Prostate gland (tissue), 2 donors: Measurements from ENCODE around the gene CEPT1.

Experiments
- POLR2A ChIP-seq: fragments of 450-650 bp; IDR thresholded peaks from one replicate; pipeline ENCODE4 v1.6.1; 2016; ENCODE audit warnings: antibody characterized with exemption, mild to moderate bottlenecking
- POLR2AphosphoS5 ChIP-seq: sonication (generic); formaldehyde crosslinking; IDR thresholded peaks from one replicate; pipeline ENCODE4 v1.6.1; 2017; ENCODE audit warnings: antibody characterized with exemption
- TF ChIP-seq, protein P1 (sequence below), 4 experiments: fragments of 200-600 bp in 2 of 4; fragments of 450-650 bp in 2 of 4; sonication (generic) in 2 of 4; IDR thresholded peaks; 1 replicate in 3 of 4; 2 replicates in 1 of 4; pipeline ENCODE4 v1.5.1; 2016 to 2019; ENCODE audit warnings: antibody characterized with exemption in 4 of 4, mild to moderate bottlenecking in 2 of 4, moderate library complexity in 2 of 4

DNA sequence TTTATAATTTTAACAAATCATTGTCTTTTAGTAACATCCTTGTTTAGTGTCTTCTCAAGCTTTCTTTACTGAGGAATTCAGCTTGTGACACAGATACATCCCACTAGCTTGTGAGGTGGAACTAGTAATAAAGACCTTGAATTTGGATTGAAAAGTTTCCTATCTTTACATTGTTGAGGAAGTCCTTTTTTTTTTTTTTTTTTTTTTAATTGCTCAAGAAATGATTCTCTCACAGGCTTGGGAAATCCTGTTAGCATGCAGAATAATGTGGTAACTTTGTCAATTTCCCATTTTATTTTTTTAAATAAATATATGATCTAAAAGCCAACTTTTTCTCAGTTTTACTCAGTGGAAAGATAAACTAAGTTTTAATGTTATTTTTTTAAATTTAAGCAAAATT is 44.6 kb downstream of the CEPT1 start:
- TF ChIP-seq POLR2A (no peak), POLR2AphosphoS5 (no peak)
- TF ChIP-seq, protein P1, sequence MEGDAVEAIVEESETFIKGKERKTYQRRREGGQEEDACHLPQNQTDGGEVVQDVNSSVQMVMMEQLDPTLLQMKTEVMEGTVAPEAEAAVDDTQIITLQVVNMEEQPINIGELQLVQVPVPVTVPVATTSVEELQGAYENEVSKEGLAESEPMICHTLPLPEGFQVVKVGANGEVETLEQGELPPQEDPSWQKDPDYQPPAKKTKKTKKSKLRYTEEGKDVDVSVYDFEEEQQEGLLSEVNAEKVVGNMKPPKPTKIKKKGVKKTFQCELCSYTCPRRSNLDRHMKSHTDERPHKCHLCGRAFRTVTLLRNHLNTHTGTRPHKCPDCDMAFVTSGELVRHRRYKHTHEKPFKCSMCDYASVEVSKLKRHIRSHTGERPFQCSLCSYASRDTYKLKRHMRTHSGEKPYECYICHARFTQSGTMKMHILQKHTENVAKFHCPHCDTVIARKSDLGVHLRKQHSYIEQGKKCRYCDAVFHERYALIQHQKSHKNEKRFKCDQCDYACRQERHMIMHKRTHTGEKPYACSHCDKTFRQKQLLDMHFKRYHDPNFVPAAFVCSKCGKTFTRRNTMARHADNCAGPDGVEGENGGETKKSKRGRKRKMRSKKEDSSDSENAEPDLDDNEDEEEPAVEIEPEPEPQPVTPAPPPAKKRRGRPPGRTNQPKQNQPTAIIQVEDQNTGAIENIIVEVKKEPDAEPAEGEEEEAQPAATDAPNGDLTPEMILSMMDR (IDR thresholded peaks at IDR 0.05), result no peak
